ENCODE measurements around the gene NDRG2.
"Not testable (repeated sequence)": the region's sequence is repeated elsewhere in the genome, so short reads cannot be mapped to it uniquely, and the experiment has no call there.

The NDRG2 gene

GRCh38 chr14:21033133-21033698 is 8.4 kb upstream of the NDRG2 start:
- no peak for DNase-seq

DNA sequence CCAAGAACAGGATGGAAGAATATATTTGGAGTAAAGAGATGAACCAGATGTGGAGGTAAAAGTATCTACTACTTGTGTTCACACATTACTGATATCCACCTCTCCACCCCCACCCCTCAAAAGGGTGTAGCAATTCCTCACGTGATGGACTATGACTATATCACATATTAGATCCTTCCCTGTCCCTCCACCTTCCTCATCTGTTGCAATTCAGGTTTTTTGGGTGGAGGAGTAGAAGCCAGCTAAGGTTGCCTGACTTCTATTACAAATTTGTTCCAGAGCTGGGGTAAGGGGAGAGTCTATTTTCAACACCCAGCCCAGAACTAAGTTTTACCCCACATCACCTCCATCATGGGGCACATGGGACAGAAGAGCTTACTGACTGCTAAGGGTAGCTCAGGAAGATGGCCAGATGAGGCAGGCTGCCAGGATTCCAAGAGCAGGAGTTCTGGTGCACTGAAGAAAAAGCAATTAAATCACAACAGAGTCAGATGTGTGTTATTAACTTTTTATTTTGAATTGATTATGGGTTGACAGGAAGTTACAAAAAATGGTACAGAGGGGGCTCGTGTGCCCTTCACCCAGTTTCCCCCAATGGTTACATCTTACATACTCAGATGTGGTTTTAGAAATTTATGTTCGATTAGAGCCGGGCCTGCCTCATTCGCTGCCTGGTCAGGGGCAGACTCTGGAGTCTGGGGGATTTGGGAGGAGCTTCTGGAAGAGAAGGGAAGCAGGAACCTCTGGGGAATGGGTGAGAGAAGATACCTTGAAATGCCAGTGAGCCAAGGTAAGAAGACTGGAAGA is 7.7 kb upstream of the NDRG2 start:
- DNase-seq: no peak

DNA sequence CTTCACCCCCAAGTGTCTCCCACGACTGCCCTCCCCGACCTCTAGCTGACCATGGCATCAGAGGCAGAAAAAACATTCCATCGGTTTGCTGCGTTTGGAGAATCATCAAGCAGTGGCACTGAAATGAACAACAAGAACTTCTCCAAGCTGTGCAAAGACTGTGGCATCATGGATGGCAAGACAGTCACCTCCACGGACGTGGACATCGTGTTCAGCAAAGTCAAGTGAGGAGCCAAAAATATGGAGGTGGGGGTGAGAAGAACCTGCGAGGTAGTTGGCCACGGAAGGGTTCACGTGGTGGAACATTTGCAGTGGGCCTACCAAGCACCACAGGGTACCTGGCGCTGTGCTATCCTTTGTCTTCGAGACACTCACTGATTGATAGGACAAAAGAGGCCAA is 5.7 kb upstream of the NDRG2 start:
- DNase-seq: no peak

GRCh38 chr14:21029917-21030316 is 5.1 kb upstream of the NDRG2 start, which contains the start of gene TPPP2:
Gene TPPP2, plus strand, starts transcription at chr14:21030217. Its CDS starts 365 bp downstream, at chr14:21030582.
- DNase-seq: no peak

- DNase-seq: no peak
Observed at GRCh38 chr14:21026988-21027315, 2.1 kb upstream of the NDRG2 start.

- no peak for DNase-seq
Observed at GRCh38 chr14:21026274-21026987, 1.6 kb upstream of the NDRG2 start.

GRCh38 chr14:21025371-21026273 is 761 bp upstream of the NDRG2 start:
- no peak for DNase-seq

DNA sequence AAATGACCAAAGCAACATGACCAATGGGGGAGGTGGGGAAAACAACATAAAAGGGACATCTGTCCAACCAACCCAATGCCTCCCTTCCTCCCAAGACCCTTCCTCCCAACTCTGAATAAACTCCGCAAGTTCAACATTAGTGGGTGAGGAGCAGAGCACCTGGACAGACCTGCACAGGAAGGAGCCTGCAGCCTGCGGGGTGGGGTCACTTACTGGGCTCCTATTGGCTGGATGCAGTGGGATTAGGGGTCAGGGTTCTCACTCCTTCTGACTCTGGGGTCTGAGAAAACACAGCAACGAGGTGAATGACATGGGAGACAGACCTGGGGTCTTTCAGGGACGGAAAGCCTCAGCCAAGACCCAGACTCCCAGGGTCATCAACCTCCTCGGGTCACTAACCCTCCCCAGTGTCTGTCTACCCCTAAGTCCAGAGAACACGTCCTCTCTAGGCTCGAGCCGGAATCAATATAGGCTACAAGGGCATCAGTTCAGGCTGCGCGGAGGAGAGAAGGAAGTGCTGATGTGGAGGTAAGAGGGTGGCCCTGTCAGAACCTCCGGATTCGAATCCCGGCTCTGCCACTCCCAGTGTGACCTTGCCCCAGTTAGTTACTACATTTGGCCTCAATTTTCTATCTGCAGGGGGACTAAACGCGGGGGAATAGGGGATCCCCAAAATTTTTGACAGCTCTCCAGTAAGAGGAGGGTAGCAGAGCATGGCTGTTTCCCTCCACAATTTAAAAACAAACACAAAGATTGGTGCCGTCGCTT is 860 bp downstream of the NDRG2 start:
- no peak for DNase-seq

- no peak for DNase-seq
Observed at GRCh38 chr14:21023174-21023573, 1.7 kb downstream of the NDRG2 start.

- no peak for DNase-seq
Observed at GRCh38 chr14:21022686-21023085, 2.2 kb downstream of the NDRG2 start.

DNA sequence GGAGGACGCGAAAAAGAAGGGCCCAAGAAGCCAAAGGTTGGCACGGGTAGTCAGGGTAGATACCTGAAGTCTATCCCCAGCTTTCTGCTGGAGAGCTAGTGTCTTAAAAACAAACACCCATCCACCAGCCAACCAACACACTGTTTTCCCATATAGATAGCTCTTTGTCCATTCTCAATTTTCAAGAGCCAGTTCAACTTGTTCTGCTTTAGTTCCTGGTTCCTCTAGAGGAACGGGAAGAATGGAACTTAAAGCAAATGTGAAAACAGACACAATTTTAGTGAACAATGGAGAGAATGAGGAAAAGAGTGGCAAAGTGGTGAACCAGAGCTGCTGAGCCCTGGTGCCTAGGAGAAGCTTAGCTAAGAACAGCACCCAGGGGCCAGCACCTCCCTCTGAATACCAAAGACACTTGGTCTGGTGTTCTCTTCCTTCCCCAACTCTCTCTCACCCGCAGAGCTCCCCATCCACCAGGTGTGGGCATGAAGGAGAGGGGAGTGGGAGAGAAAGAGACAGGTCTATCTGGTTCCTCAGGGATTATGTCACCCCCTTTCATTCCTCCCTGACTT is 3.8 kb downstream of the NDRG2 start:
- DNase-seq: no peak

DNA sequence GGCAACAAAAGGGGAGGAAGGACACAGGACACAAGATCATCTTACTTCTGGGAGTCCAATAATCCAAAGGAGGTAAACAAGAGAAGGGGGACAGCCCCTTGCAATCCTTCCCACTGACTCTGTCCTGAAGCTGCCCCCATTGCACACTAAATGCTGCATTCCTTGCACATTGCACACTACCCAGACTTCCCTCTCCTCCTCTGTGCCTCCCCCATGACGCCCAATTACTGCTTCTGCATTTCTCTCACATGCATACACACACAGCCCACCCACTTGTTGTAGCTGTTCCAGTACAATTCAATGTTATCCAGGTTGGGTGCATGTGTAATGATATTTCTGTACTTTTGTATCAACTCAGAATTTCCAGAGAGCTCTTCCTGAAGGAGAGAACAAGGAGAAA is 5.5 kb downstream of the NDRG2 start:
- DNase-seq: no peak

DNA sequence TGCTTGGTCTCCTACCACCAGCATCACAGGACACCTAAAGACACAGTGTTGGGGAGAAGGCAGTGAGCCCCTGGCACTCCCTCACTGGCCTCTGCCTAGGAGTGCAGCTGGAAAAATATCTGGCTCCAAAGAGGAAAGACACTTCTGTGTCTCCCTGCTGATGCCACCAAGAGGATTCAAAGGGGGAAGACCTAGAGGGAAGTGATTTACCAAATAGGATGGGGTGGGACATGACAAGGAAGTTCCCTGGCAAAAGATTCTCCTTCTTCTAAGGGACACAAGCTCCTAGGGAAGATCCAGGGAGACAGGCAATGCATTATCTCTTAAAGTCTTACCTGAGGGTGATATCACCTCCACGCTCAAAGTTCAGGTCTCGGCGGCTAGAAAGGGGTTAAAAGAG is 6.1 kb downstream of the NDRG2 start:
- DNase-seq: no peak

DNA sequence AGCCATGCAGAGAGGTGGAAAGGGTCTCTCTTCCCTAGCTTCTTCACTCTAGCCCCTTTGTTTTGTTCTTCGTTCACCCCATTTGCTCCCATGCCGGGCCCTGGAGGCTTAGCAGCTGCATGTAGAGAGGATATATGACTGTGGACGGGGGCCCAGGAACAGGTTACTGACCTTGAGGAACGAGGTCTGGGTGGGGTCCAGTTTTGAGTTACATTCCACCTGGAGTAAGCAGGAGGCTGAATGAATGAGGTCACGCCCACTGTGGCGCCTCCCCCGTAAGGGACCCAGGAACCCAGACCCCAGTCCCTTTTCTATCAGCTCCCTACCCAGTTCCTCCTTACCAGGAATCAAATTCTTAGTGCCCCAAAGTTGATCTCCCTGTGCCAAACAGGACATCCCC is 6.6 kb downstream of the NDRG2 start:
- no peak for DNase-seq

GRCh38 chr14:21017528-21018245 is 7.2 kb downstream of the NDRG2 start:
- no peak for DNase-seq

DNA sequence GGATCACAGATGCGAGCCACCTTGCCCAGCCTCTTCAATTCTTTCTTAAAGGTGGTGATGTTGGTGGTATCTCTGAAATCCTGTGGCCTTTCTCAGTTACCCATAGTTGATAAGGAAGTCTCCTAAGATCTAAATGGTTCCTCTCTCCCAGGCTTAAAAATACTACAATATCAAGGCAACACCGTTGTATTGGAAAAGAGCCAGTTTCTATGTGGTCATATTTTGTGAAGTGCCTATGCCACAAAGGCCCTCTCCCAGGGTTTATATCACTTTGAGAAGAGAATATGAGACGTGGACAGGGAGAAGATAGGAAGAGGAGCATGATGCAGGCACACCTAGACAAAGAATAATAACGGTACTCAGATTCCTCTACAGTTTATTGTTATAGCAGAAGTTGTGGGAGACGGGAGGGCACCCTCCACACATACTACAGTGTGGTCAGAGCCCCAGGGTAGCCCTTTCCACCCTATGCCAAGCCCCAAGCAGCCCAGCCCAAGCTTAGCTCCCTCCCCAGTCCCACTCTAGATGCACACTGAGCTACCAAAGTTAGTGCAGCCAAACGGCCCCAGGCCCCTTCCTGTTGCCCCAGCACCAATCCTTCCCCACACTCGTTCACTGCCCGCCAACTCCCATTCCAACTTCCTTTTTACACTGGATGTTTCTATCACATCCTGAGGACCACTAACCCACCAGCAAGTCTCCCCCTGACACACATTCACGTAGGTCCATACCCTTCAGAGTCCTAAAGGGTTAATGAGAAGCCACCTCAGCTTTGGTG is 8.3 kb downstream of the NDRG2 start:
- DNase-seq: no peak

GRCh38 chr14:21015312-21015711 is 9.5 kb downstream of the NDRG2 start:
- DNase-seq: no peak

DNA sequence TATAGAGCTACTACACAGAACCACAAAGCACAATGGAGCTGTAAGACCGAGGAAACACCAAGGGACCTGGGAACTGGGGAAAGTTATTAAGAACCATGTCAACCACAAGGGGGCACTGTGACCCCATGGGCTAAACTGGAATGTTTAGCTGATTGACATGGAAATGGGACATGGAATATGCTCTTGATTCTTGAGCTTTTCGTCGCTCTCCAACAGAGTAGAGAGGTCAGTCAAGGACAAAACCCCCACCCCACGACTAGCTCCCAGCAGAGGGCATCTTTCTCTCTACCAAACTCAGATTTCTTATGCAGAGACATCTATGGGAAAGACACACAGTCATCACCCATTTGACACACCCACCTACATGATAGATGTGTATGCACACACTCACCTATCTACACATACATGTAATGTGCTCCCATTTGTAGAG is 10.1 kb downstream of the NDRG2 start:
- peak; percentile 78 for DNase-seq

- no peak for DNase-seq
Observed at GRCh38 chr14:21011136-21011535, 13.7 kb downstream of the NDRG2 start.

DNA sequence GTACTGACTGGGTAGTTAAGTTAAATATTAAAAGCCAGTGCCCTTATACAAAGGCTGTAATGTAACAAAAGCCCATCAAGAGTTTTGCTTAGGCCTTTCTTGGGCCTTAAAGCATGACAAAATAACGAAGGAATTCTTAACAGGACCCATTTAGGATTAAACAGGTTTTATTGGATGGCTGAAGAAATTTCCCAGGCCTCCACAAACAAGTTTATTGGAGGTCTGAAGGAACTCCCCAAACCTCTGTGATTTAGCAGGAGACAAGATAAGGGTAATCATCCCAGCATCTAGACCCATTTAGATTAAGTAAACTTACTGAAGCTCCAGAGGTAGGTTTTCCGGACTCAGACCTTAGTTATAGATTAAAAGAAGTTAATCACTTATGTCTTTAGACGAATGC is 15.1 kb downstream of the NDRG2 start:
- DNase-seq: not testable (repeated sequence)
